Natural killer cell (primary cell): ENCODE results near the gene KAT2B. TPM values are rescaled to one million over a fixed set of nuclear protein-coding genes. Genes with fewer than 3 reads are reported as not detected.
A peak's percentile ranks its signal among the peaks of the same experiment; 100 is the strongest.

Source experiments
- ATAC-seq, 3 donors: fragments of 150-1000 bp in 2 of 3; fragments of 200-7000 bp in 1 of 3; cut with Tn5 transposase; 1 replicate in 1 of 3; 2 replicates in 2 of 3; pipeline ENCODE4 v1.10.0; 2021; ENCODE audit warnings: mild to moderate bottlenecking in 2 of 3, moderate library complexity in 2 of 3
- DNase-seq, 2 donors: peaks; one replicate each; pipeline versions ENCODE4 v3.0.0 to v3.0.0-alpha.2; 2013 to 2021; ENCODE audit warnings: mixed read lengths in 1 of 2
- H3K27ac ChIP-seq: one replicate; pipeline ENCODE4 v1.5.1; 2013; ENCODE audit warnings: mild to moderate bottlenecking, low read length
- H3K27me3 ChIP-seq: one replicate; pipeline ENCODE4 v1.6.1; 2013; ENCODE audit warnings: low read length; ENCODE audit not compliant: control insufficient read depth, insufficient read depth
- H3K36me3 ChIP-seq: one replicate; pipeline ENCODE4 v1.6.1; 2013; ENCODE audit warnings: low read length; ENCODE audit not compliant: control insufficient read depth, insufficient read depth
- H3K4me1 ChIP-seq: one replicate; pipeline ENCODE4 v1.6.1; 2013; ENCODE audit warnings: low read length; ENCODE audit not compliant: control insufficient read depth, insufficient read depth
- H3K4me3 ChIP-seq: one replicate; pipeline ENCODE4 v1.5.1; 2013; ENCODE audit warnings: low read length
- H3K9me3 ChIP-seq: one replicate; pipeline ENCODE4 v1.6.1; 2013; ENCODE audit warnings: low read length; ENCODE audit not compliant: control insufficient read depth, insufficient read depth
- H3K27ac Mint-ChIP-seq, 2 donors: one replicate each; pipeline ENCODE4 v1.8.0; 2022; ENCODE audit warnings: mild to moderate bottlenecking in 2 of 2, mixed read lengths in 2 of 2, moderate library complexity in 1 of 2
- H3K27me3 Mint-ChIP-seq, 2 donors: one replicate each; pipeline ENCODE4 v1.8.0; 2022; ENCODE audit warnings: low read depth in 2 of 2, mixed read lengths in 2 of 2
- H3K36me3 Mint-ChIP-seq: one replicate; pipeline ENCODE4 v1.8.0; 2022; ENCODE audit warnings: mixed read lengths
- H3K4me1 Mint-ChIP-seq, 2 donors: one replicate each; pipeline ENCODE4 v1.8.0; 2022; ENCODE audit warnings: mixed read lengths in 2 of 2
- H3K4me3 Mint-ChIP-seq: one replicate; pipeline ENCODE4 v1.8.0; 2022; ENCODE audit warnings: mild to moderate bottlenecking, moderate library complexity, mixed read lengths
- H3K9me3 Mint-ChIP-seq, 2 donors: one replicate each; pipeline ENCODE4 v1.8.0; 2022; ENCODE audit warnings: mixed read lengths in 2 of 2
- CTCF ChIP-seq: fragments of 200-600 bp; IDR thresholded peaks from one replicate; pipeline ENCODE4 v1.8.0; 2022; ENCODE audit warnings: antibody characterized with exemption
- WGBS: methylation state at CpG from one replicate; pipeline ENCODE4 v1.1.7; 2013; ENCODE audit warnings: missing lambda C conversion rate; ENCODE audit not compliant: insufficient coverage; 5-methylcytosine and 5-hydroxymethylcytosine counted together
- intact Hi-C: fragments of 100-400 bp; cut with micrococcal nuclease; formaldehyde crosslinking; loops from one replicate; pipeline ENCODE4 v1.14.2; 2022
- total RNA-seq, 4 donors: library from RNA; stranded (reverse); fragments of 120-200 nt in 1 of 4; gene quantifications; one replicate each; pipeline versions ENCODE4 v1.2.3 to v1.2.4, GENCODE V29; 2013 to 2022

Gene KAT2B
- total RNA-seq, 3 donors from 2014 or later (not counting 1 experiment from before 2014, with no cell fraction given) = 132 to 156 (median 146) TPM

- H3K9me3 ChIP-seq = no peaks in the 10 kb centered on the region
- H3K27me3 ChIP-seq = no peaks in the 10 kb centered on the region
- H3K27ac ChIP-seq = no peak overlapping the region
- intact Hi-C loops = no loop called here
- no peak overlapping the region for H3K4me3 ChIP-seq
- Mint-ChIP-seq H3K36me3 (peaks cover 36% of the 10 kb centered on the region), H3K9me3 (no peaks in the 10 kb centered on the region), H3K27ac (peak overlapping the region; percentile 44 to 56), H3K4me1 (peaks cover 12 to 15% of the 10 kb centered on the region in 2 donors), H3K4me3 (no peak overlapping the region), H3K27me3 (no peaks in the 10 kb centered on the region)
- H3K4me1 ChIP-seq = peaks cover 3% of the 10 kb centered on the region
- no peak for DNase-seq
- 100% methylated on average over 2 of the region's 2 CpGs for WGBS
- H3K36me3 ChIP-seq = peaks cover 68% of the 10 kb centered on the region
- ATAC-seq = no peak
- TF ChIP-seq CTCF = no peak
Observed at GRCh38 chr3:20128358-20128757, 88.1 kb downstream of the KAT2B start.

GRCh38 chr3:20130106-20130505 lies 89.9 kb downstream of the KAT2B start:
- Histone ChIP-seq H3K27me3 (no peaks in the 10 kb centered on the region), H3K27ac (no peak overlapping the region), H3K36me3 (peaks cover 56% of the 10 kb centered on the region), H3K4me3 (no peak overlapping the region), H3K4me1 (peaks cover 3% of the 10 kb centered on the region), H3K9me3 (no peaks in the 10 kb centered on the region)
- Mint-ChIP-seq H3K9me3 (no peaks in the 10 kb centered on the region), H3K36me3 (peaks cover 33% of the 10 kb centered on the region), H3K27me3 (no peaks in the 10 kb centered on the region), H3K4me1 (peaks cover 15 to 16% of the 10 kb centered on the region in 2 donors), H3K4me3 (no peak overlapping the region), H3K27ac (peak overlapping the region; percentile 33 to 73)
- ATAC-seq = no peak
- TF ChIP-seq CTCF = no peak
- intact Hi-C loops = no loop called here
- DNase-seq = no peak
- 94% methylated on average over 7 of the region's 7 CpGs for WGBS

- no CpG with 5 or more reads among the region's 1 CpG for WGBS
- H3K4me1 Mint-ChIP-seq = peaks cover 0 to 15% of the 10 kb centered on the region in 2 donors
- no peaks in the 10 kb centered on the region for H3K9me3 ChIP-seq
- H3K36me3 ChIP-seq = peaks cover 41% of the 10 kb centered on the region
- intact Hi-C loops = no loop called here
- no peaks in the 10 kb centered on the region for H3K27me3 Mint-ChIP-seq
- no peaks in the 10 kb centered on the region for H3K27me3 ChIP-seq
- TF ChIP-seq CTCF = no peak
- no peak for DNase-seq
- no peaks in the 10 kb centered on the region for H3K9me3 Mint-ChIP-seq
- H3K27ac ChIP-seq = no peak overlapping the region
- no peak for ATAC-seq
- no peaks in the 10 kb centered on the region for H3K4me1 ChIP-seq
- no peak overlapping the region for H3K4me3 ChIP-seq
- no peak overlapping the region for H3K4me3 Mint-ChIP-seq
- peak overlapping the region; percentile 14 to 26 for H3K27ac Mint-ChIP-seq
- H3K36me3 Mint-ChIP-seq = peaks cover under 1% of the 10 kb centered on the region
Observed at GRCh38 chr3:20136231-20136630, 96.0 kb downstream of the KAT2B start.

- 96% methylated on average over 4 of the region's 4 CpGs for WGBS
- TF ChIP-seq CTCF = no peak
- intact Hi-C loops = no loop called here
- no peak for ATAC-seq
- no peak overlapping the region for H3K27ac Mint-ChIP-seq
- H3K36me3 Mint-ChIP-seq = no peaks in the 10 kb centered on the region
- H3K36me3 ChIP-seq = peaks cover 44% of the 10 kb centered on the region
- no peak overlapping the region for H3K4me3 Mint-ChIP-seq
- DNase-seq = no peak
- no peaks in the 10 kb centered on the region for H3K27me3 ChIP-seq
- H3K4me3 ChIP-seq = no peak overlapping the region
- no peaks in the 10 kb centered on the region for H3K9me3 Mint-ChIP-seq
- no peaks in the 10 kb centered on the region for H3K4me1 ChIP-seq
- no peaks in the 10 kb centered on the region for H3K9me3 ChIP-seq
- H3K4me1 Mint-ChIP-seq = peaks cover 0 to 21% of the 10 kb centered on the region in 2 donors
- no peaks in the 10 kb centered on the region for H3K27me3 Mint-ChIP-seq
- H3K27ac ChIP-seq = no peak overlapping the region
Observed at GRCh38 chr3:20137647-20138046, 97.4 kb downstream of the KAT2B start.
